ENCODE results near the gene TMBIM4.
"Not testable (repeated sequence)": the region's sequence is repeated elsewhere in the genome, so short reads cannot be mapped to it uniquely, and the experiment has no call there.

TMBIM4 gene

GRCh38 chr12:66184822-66185221 is 15.0 kb upstream of the TMBIM4 start:
- DNase-seq (ENCODE audit: low read depth), result not testable (repeated sequence)

DNA sequence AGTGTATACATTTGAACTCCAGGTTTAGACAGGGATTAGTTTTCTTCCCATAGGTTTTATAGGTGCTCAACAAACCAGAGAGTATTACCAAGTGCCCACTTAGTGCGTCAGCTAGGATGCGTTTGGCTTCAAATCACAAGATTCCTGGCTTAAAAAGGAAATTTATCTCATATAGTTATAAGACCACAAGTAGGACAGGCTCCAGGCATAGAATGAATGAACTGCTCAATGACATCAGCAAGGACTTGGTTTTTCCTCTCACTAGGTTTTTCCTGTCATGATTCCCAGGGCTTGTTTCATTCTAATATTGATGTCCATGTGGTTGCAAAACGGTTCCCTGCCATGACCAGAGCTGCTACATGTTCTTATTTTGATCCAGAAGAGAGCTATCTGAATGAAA is 13.2 kb upstream of the TMBIM4 start:
- DNase-seq (ENCODE audit: low read depth), result no peak

- no peak for DNase-seq (ENCODE audit: low read depth)
Measured at GRCh38 chr12:66176105-66176900, 6.5 kb upstream of the TMBIM4 start.

DNA sequence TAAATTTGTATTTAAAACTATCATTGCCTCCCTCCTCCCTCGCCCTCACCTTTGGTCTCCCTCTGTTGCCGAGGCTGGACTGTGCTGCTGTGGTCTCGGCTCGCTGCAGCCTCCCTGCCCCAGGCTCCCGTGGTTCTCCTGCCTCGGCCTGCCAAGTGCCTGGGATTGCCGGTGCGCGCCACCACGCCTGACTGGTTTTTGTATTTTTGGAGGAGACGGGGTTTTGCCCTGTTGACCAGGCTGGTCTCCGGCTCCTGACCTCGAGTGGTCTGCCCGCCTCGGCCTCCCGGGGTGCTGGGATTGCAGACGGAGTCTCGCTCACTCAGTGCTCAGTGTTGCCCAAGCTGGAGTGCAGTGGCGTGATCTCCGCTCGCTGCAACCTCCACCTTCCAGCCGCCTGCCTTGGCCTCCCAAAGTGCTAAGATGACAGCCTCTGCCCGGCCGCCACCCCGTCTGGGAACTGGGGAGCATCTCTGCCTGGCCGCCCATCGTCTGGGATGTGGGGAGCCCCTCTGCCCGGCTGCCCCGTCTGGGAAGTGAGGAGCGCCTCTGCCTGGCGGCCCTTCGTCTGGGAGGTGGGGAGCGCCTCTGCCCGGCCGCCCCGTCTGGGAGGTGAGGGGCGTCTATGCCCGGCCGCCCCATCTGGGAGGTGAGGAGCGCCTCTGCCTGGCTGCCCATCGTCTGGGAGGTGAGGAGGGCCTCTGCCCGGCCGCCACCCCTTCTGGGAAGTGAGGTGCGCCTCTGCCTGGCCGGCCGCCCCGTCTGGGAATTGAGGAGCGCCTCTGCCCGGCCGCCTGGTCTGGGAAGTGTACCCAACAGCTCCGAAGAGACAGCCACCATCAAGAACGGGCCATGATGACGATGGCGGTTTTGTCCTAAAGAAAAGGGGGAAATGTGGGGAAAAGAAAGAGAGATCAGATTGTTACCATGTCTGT is 4.9 kb upstream of the TMBIM4 start:
- not testable (repeated sequence) for DNase-seq (ENCODE audit: low read depth)

GRCh38 chr12:66170606-66171005 is 810 bp upstream of the TMBIM4 start:
- DNase-seq (ENCODE audit: low read depth), result no peak

GRCh38 chr12:66168410-66168809 is 1.4 kb downstream of the TMBIM4 start:
- no peak for DNase-seq (ENCODE audit: low read depth)

DNA sequence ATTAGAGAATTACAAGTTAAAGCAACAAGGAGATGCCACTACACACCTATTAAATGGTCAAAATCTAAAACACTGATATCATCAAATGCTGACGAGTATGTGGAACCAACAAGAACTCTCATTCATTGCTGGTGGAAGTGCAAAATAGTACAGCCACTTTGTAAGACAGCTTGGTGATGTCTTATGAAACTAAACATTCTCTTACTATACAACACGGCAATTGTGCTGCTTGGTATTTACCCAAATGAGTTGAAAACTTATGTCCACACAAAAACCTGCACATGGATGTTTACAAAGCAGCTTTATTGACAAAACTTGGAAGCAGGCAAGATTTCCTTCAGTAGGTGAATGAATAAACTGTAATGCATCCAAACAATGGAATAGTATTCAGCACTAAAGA is 3.2 kb downstream of the TMBIM4 start:
- DNase-seq (ENCODE audit: low read depth), result no peak

DNA sequence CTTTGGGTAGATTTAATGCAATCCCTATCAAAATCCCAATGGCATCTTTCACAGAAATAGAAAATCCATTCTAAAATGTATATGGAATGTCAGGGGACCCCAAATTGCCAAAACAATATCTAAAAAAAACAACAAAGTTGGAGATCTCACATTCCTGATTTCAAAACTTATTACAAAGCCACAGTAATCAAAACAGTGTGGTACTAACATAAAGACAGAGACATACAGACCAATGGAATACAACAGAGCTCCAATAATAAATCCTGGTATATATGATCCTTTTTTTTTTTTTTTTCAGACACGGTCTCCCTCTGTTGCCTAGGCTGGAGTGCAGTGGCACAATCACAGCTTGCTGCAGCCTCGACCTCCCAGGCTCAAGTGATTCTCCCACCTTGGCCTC is 4.7 kb downstream of the TMBIM4 start:
- no peak for DNase-seq (ENCODE audit: low read depth)

DNA sequence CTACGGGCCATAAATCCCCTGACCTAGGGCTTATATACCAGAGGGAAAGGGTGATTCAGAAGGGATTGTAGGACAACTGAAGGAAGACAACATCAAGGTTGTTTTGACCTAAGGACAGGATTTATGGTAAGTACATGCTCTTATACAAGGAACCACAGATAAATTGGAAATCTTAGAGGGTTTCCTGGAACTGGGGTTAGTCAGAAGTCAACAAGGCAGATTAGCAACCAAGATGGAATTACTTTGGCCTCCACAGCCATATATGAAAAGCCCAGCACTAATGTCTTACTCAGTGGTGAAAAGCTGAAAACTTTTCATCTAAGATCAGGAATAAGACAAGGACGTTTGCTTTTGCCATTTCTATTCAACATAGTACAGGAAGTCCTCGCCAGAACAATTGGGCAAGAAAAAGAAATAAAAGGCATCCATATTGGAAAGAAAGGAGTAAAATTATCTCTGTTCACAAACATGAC is 5.4 kb downstream of the TMBIM4 start:
- no peak for DNase-seq (ENCODE audit: low read depth)

DNA sequence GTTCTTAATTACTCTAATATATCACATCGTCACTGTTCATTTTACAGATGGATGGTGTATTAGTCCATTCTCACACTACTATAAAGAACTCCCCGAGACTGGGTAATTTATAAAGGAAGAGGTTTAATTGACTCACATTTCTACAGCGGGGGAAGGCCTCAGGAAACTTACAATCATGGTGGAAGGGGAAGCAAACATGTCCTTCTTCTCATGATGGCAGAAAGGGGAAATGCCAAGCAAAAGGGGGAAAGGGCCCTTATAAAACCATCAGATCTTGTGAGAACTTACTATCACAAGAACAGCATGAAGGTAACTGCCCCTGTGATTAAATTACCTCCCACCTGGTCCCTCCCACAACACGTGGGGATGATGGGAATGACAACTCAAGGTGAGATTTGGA is 6.5 kb downstream of the TMBIM4 start:
- no peak for DNase-seq (ENCODE audit: low read depth)

- no peak for DNase-seq (ENCODE audit: low read depth)
Measured at GRCh38 chr12:66162701-66163100, 7.1 kb downstream of the TMBIM4 start.

DNA sequence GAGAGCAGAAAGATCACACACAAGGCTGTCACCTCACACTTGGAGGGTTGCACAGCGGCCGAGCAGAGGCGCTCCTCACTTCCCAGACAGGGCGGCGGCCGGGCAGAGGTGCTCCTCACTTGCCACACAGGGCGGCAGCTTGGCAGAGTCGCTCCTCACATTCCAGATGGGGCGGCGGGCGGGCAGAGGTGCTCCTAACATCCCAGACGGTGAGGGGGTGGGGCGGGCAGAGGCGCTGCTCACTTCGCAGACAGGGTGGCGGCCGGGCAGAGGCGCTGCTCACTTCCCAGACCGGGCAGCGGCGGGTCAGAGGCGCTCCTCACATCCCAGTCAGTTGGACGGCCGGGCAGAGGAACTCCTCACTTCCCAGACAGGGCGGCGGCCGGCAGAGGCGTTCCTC is 9.1 kb downstream of the TMBIM4 start:
- DNase-seq (ENCODE audit: low read depth), result no peak

- DNase-seq (ENCODE audit: low read depth), result no peak
Measured at GRCh38 chr12:66159123-66159522, 10.7 kb downstream of the TMBIM4 start.

GRCh38 chr12:66156654-66157053 is 13.1 kb downstream of the TMBIM4 start:
- no peak for DNase-seq (ENCODE audit: low read depth)

- no peak for DNase-seq (ENCODE audit: low read depth)
Measured at GRCh38 chr12:66154776-66155175, 15.0 kb downstream of the TMBIM4 start.

DNA sequence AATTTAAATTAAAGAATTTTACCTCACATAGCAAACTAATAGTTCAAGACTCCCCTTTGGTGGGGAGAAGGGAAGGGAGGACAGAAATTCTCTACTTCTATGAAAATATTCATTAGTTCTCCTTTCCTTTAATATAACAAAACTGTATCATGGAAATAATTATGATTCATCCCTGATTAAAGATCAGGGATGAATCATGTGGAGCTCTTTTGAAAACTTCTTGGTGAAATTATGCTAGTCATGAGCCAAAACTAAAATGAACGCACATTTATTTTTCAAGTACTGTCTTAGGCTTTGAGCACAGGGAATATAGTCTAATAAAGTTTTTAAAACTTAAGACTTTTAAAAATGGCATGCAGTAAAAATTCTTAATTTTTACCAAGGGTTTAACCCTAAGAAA is 17.1 kb downstream of the TMBIM4 start:
- no peak for DNase-seq (ENCODE audit: low read depth)

DNA sequence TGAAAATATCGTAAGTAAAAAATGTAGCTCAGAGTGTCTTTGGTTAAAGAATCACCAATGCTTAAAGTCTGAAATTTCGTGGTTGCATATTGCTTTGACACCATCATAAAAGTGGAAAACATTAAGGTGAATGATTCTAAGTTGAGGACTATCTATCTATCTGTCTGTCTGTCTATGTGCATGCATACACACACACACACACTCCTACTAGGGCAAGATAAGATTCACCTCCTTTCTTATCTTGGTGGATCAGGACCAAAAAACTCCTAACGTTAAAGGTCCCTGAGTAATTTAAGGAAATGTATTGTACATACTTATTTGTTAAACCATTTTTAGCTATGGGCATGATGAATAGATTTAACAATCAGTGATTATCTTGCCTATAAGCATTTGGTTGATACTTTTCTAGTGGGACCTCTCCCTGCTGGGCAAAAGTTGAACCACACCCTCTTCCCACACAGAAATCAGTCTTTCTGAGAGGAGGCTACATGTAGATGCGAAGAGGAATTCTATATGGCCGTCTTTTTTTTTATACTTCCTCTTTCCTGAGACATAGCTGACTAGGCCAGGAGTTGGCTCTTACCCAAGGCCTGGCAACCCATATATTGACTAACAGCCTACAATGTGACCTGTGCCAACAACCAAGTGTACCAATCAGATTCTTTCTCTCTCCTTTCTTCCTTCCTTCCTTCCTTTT is 19.9 kb downstream of the TMBIM4 start:
- no peak for DNase-seq (ENCODE audit: low read depth)

DNA sequence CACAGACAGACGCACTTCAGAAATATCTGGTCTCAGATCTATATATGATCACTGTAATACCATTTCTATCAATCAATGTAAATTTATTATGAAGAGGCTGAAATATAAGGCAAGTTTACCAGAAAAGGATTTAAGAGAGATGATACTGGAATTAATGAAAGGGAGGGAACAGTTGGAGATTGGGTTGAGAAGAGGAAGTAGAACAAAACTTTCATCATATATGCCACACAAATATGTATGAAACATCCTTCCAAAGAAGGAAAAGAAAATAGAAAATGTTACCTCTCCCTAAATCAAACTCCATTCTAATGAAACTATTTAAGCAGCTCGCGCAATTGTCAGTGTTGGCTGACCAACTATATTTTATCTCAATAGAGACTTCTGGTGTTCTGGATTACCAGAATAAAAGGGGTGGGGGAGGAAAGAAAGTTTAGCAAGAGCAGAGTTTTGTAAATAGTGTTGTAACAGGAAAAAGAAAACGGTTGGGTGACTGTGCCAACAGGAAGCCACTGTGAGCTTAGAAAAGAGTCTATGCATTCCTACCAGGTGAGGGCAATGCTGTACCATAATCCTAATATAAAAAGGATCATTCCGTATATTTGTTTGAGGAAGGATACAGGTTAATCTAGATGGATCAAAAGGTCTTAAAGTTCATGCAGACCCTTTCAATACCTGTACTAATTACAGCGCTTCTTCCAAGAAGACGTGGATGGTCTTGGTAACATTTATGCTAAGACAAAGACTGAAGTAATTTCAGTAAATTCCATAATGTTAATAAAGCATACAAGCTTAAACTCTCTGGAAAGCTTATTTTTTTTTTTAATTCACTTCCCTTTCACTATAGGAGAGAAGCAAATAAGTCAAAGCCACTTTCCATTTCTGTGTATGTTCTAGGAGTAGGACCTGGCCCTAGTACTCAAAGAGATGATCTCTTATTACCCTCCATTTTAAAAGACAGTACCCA is 24.7 kb downstream of the TMBIM4 start:
- no peak for DNase-seq (ENCODE audit: low read depth)

GRCh38 chr12:66143868-66144267 is 25.9 kb downstream of the TMBIM4 start:
- DNase-seq (ENCODE audit: low read depth), result no peak

DNA sequence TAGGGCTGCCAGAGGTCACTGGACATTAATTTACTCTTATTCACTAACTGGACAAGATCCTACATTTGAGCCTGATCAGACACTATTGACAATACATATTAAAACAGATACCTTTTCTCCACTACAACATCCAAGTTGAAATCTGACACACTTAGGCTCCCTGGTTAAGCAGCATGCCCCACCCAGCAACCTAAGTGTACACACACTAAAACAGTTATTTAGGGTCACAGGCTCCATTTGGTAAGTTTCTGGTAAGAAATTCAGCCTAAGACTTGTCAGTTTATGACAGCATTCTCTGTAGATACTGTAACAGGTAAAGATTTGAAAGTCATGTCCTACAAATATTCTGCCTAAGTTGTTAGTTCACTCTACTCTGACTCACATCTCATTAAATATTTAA is 27.0 kb downstream of the TMBIM4 start:
- no peak for DNase-seq (ENCODE audit: low read depth)

DNA sequence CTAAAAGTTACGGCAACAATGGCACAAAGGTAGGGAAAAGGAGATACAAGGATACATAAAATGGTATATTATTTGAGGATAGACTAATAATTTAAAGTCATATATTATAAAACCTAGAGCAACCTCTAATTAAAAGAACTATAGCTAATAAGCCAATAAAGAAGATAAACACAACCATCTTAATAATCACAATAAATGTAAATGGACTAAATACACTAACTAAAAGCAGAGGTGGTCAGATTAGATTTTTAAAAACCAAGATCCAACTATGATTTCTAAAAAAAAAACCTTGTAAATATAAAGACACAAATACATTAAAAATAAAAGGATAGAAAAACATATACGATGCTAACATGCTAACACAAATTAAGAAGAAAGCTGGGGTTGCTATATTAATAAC is 28.5 kb downstream of the TMBIM4 start:
- no peak for DNase-seq (ENCODE audit: low read depth)

Data from stimulated activated CD8-positive, alpha-beta memory T cell treated with anti-CD3 and anti-CD28 coated beads, Interleukin-7, amount 100 ng/mL, for 24 hours (primary cell).